SU-DHL-6 (cell line): ENCODE measurements around the gene PCBP1.

Experiments
- CTCF ChIP-seq: fragments of 200-600 bp; sonication (generic); IDR thresholded peaks from one replicate; pipeline ENCODE4 v1.5.1; 2017; ENCODE audit warnings: antibody characterized with exemption, mild to moderate bottlenecking, low read length, moderate library complexity; ENCODE audit not compliant: insufficient read depth, poor library complexity, severe bottlenecking
- EZH2phosphoT487 ChIP-seq: fragments of 200-600 bp; sonication (generic), shearing (Covaris generic); conservative IDR thresholded peaks from 2 replicates; pipeline ENCODE4 v1.6.1; 2018; ENCODE audit warnings: mild to moderate bottlenecking, antibody characterized with exemption, low read length, moderate library complexity, mixed read lengths

GRCh38 chr2:70047451-70047850, 39.8 kb upstream of the PCBP1 start:
- TF ChIP-seq CTCF (no peak), EZH2phosphoT487 (no peak)
